GM06990 (cell line): ENCODE data around the gene HOXD12.

ENCODE experiments used
- DNase-seq: peaks from one replicate; pipeline ENCODE4 v3.0.0-alpha.2; 2011; ENCODE audit not compliant: insufficient read length; ENCODE audit errors: extremely low read depth
- H3K27me3 ChIP-seq: replicated peaks from 2 replicates; pipeline ENCODE4 v1.6.0; 2011; ENCODE audit warnings: low read length; ENCODE audit not compliant: control insufficient read depth, insufficient read depth
- H3K36me3 ChIP-seq: 2 replicates; pipeline ENCODE4 v1.5.1; 2011; ENCODE audit warnings: low read length; ENCODE audit not compliant: control insufficient read depth, insufficient read depth
- H3K4me3 ChIP-seq: replicated peaks from 2 replicates; pipeline ENCODE4 v1.5.1; 2011; ENCODE audit warnings: low read depth, mild to moderate bottlenecking, control low read depth, low read length
- TF ChIP-seq, protein P1 (sequence below): IDR thresholded peaks from 2 replicates; pipeline ENCODE4 v1.5.1; 2011; ENCODE audit warnings: low read length, control low read depth, mild to moderate bottlenecking, inconsistent platforms; ENCODE audit not compliant: insufficient read depth, poor library complexity, severe bottlenecking

The HOXD12 gene

DNA sequence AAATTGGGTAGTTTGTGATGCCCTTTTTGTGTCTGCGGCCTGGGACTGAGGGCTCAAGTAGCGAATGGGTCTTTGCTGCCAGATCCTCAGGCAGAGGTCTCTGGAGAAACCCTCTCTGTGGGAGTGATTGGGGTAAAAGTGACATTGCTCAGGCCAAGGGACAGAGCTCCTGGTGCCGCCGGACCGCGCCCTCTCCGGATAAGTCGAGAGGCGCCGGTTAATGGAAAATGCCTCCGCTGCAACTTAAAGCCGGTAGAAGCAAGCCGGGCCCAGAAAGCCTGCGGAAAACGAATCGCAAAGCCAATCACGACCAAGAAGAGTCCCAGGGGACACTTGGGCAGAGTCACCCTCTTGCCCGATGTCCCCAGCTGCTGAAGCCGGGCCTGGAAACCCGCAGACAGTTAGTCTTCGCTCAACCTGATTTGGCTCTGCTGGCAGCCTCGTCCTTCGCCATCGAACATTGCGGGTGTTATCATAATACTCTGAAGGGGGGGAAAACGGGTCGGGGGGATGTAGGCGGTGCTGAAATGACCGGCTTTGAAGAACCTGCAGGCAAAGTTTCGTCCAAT is 352 bp upstream of the HOXD12 start:
- TF ChIP-seq, protein P1, sequence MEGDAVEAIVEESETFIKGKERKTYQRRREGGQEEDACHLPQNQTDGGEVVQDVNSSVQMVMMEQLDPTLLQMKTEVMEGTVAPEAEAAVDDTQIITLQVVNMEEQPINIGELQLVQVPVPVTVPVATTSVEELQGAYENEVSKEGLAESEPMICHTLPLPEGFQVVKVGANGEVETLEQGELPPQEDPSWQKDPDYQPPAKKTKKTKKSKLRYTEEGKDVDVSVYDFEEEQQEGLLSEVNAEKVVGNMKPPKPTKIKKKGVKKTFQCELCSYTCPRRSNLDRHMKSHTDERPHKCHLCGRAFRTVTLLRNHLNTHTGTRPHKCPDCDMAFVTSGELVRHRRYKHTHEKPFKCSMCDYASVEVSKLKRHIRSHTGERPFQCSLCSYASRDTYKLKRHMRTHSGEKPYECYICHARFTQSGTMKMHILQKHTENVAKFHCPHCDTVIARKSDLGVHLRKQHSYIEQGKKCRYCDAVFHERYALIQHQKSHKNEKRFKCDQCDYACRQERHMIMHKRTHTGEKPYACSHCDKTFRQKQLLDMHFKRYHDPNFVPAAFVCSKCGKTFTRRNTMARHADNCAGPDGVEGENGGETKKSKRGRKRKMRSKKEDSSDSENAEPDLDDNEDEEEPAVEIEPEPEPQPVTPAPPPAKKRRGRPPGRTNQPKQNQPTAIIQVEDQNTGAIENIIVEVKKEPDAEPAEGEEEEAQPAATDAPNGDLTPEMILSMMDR: no peak
- DNase-seq: no peak
- H3K27me3 ChIP-seq: no peaks in the 10 kb centered on the region; the same call in 1 of the 2 replicates
- H3K36me3 ChIP-seq: no peaks in the 10 kb centered on the region
- H3K4me3 ChIP-seq: no peak overlapping the region

DNA sequence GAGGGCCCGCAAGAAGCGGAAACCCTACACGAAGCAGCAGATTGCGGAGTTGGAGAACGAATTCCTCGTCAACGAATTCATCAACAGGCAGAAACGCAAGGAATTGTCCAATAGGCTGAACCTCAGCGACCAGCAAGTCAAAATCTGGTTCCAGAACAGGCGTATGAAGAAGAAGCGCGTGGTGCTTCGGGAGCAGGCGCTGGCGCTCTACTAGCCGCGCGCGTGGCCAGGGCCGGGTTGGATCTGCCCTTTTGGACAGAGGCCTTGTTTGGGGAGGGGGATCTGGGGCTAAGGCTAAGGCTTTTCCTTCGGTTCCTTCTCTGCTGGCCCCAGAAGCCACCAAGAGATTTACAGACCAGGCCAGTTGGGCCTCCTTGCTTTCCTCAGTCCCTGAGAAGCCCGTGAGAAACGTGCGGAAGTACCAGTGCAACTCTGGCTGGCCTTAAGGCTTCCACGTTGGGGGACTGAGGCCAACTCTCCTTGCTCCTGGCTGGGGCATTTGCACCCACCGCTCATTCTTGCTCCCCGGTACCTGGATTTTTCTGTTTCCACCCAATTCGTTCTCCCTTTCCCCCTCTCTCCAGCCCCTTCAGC is 1.0 kb downstream of the HOXD12 start:
- H3K27me3 ChIP-seq: no peaks in the 10 kb centered on the region; the same call in 1 of the 2 replicates
- DNase-seq: no peak
- no peaks in the 10 kb centered on the region for H3K36me3 ChIP-seq
- no peak overlapping the region for H3K4me3 ChIP-seq
- TF ChIP-seq, protein P1: no peak

DNA sequence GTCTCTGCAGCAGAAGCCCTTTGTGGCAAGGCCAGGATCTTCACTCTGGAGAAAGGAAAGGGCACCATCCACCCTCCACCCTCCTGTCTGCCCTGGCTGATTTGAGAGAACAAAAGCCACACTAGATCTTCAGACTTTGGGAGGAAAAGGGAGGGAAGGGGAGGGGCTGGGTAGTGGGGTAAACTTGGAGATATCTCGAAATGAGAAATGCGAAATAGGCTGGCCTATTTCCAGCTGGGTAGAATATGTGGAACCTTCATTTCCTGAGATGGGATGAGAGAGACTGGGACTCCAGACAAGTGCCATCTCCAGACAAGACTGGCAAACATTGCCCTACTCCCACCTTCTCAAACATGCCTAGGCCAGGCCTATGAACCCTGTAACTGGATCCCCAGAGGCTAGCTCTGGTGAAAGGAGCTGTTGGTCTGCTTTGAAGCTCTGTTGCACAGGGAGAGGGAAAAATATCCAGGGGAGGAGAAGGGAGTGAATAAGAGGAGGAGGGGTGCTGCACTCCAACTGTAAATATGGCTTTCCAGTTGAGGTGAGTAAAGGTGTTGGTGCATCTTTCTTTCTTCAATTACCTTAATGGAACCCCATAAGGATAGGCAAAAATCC is 1.7 kb downstream of the HOXD12 start:
- DNase-seq: no peak
- Histone ChIP-seq H3K4me3 (no peak overlapping the region), H3K27me3 (no peaks in the 10 kb centered on the region; the same call in 1 of the 2 replicates), H3K36me3 (no peaks in the 10 kb centered on the region)
- TF ChIP-seq, protein P1: no peak

DNA sequence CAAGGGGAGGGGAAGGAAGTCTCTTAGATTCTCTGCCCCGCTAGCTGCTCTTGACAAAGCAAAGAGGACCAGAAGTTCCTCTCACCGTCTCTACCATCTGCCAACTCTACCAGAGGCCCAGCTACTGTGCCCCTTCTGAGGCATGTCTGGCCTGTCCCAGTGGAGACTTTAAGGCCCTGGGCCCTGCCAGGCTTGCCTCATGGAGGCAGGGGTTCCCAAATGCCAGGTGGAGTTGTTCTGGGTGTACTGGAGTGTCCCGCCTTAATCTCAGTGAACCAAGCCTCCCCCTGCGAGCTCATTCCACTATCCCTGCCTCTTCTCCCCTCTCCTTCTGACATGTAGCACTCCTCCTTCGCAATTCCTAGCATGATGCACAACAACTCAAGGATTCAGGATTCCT is 2.2 kb downstream of the HOXD12 start:
- H3K36me3 ChIP-seq: no peaks in the 10 kb centered on the region
- TF ChIP-seq, protein P1: no peak
- H3K4me3 ChIP-seq: no peak overlapping the region
- DNase-seq: no peak
- H3K27me3 ChIP-seq: no peaks in the 10 kb centered on the region; the same call in 1 of the 2 replicates

DNA sequence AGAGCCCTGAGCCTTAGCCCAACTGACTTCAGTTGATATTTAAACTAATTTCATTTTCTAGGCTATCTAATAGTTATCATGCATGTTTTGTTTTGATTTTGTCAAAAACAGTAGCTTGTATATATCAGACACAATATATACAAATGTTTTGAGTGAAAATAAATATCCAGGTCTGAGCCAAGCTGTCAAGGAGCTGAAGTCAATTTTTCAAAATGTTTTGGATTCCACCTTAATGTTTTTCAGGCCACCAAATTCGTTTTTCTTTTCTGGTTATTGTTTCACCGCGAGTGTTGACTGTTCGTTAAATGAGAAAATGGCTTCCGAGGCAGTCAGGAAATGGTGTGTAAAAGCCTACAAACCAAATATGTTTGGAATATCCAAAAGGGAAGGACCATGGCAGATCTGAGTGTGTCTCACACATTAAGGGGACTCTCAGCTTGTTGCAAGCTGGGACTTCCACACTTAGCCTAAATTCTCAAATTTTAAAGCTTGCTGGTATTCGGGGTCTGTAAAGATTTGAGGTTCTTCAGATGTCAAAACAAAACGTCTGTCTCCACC is 2.8 kb downstream of the HOXD12 start:
- no peak overlapping the region for H3K4me3 ChIP-seq
- no peaks in the 10 kb centered on the region; the same call in 1 of the 2 replicates for H3K27me3 ChIP-seq
- H3K36me3 ChIP-seq: no peaks in the 10 kb centered on the region
- TF ChIP-seq, protein P1: no peak
- DNase-seq: no peak
